A673 (cell line): ENCODE results near the gene NOCT. TPM values are rescaled to one million over a fixed set of nuclear protein-coding genes. Genes with fewer than 3 reads are reported as not detected.

Experiments
- BruUV-seq: library from RNA; stranded (reverse); fragments of 400-500 nt; replicated peaks from 2 replicates; lab custom pipeline; 2021; lab: Mats Ljungman, UMichigan
- CTCF ChIA-PET: fragments of 300-600 bp; sonication (Branson Sonifier 250); formaldehyde crosslinking; loops from one replicate; lab custom pipeline; 2022; ENCODE audit warnings: antibody characterized with exemption; lab: Charles Lee
- POLR2A ChIA-PET: fragments of 300-600 bp; sonication (Branson Sonifier 250); formaldehyde crosslinking; loops from one replicate; lab custom pipeline; 2022; ENCODE audit warnings: antibody characterized with exemption; ENCODE audit not compliant: low non-redundant PET; lab: Charles Lee
- DNase-seq: peaks from one replicate; pipeline ENCODE4 v3.0.0-alpha.2; 2015; ENCODE audit warnings: low spot score
- H3K27ac ChIP-seq: fragments of 200-600 bp; sonication (generic); 2 replicates; pipeline ENCODE4 v1.5.1; 2016; ENCODE audit warnings: mixed run types, low read depth, mild to moderate bottlenecking, mixed read lengths, antibody characterized with exemption, low read length; ENCODE audit not compliant: poor library complexity, severe bottlenecking
- H3K27me3 ChIP-seq: fragments of 200-600 bp; sonication (generic); replicated peaks from 2 replicates; pipeline ENCODE4 v1.6.1; 2017; ENCODE audit warnings: mixed run types, low read depth, mild to moderate bottlenecking, mixed read lengths, antibody characterized with exemption, low read length; ENCODE audit not compliant: insufficient read depth, poor library complexity
- H3K36me3 ChIP-seq: fragments of 200-600 bp; sonication (generic); 2 replicates; pipeline ENCODE4 v1.6.1; 2016; ENCODE audit warnings: mixed run types, mild to moderate bottlenecking, mixed read lengths, antibody characterized with exemption, low read length; ENCODE audit not compliant: insufficient read depth, poor library complexity, severe bottlenecking
- H3K4me1 ChIP-seq: fragments of 200-600 bp; sonication (generic); 2 replicates; pipeline ENCODE4 v1.6.1; 2017; ENCODE audit warnings: mixed run types, mild to moderate bottlenecking, mixed read lengths, antibody characterized with exemption, low read length; ENCODE audit not compliant: insufficient read depth, poor library complexity, severe bottlenecking
- H3K4me3 ChIP-seq: fragments of 200-600 bp; sonication (generic); 2 replicates; pipeline ENCODE4 v1.5.1; 2016; ENCODE audit warnings: low read depth, mixed run types, mild to moderate bottlenecking, mixed read lengths, low read length; ENCODE audit not compliant: poor library complexity, severe bottlenecking
- H3K9me3 ChIP-seq: fragments of 200-600 bp; sonication (generic); 2 replicates; pipeline ENCODE4 v1.6.1; 2016; ENCODE audit warnings: mixed run types, low read depth, mild to moderate bottlenecking, mixed read lengths, antibody characterized with exemption, low read length; ENCODE audit not compliant: poor library complexity, severe bottlenecking
- CTCF ChIP-seq: fragments of 300-800, 200-600 bp; sonication (generic); conservative IDR thresholded peaks from 2 replicates; pipeline ENCODE4 v1.5.1; 2017; ENCODE audit warnings: low read depth, mild to moderate bottlenecking, antibody characterized with exemption, low read length, moderate library complexity, mixed read lengths
- EZH2 ChIP-seq: fragments of 200-600 bp; sonication (generic); IDR thresholded peaks from 2 replicates; pipeline ENCODE4 v1.6.1; 2017; ENCODE audit warnings: borderline replicate concordance, low read depth, mild to moderate bottlenecking, mixed read lengths, antibody characterized with exemption, low read length; ENCODE audit not compliant: poor library complexity, severe bottlenecking
- intact Hi-C: fragments of 100-400 bp; cut with micrococcal nuclease; formaldehyde crosslinking; loops from one replicate; pipeline ENCODE4 v1.10.0; 2022; ENCODE audit not compliant: unreplicated experiment
- total RNA-seq: library from RNA; stranded (reverse); gene quantifications from 2 replicates; pipeline ENCODE4 v1.2.3, GENCODE V29; 2021

The NOCT gene
- total RNA-seq, 1 experiment from 2014 or later: 27.6 TPM

- H3K9me3 ChIP-seq: no peaks in the 10 kb centered on the region
- CTCF ChIA-PET: no interaction called here
- TF ChIP-seq CTCF (no peak), EZH2 (no peak)
- POLR2A ChIA-PET: no interaction called here
- BruUV-seq: no TSS peak
- intact Hi-C loops: no loop called here
- H3K27me3 ChIP-seq: no peaks in the 10 kb centered on the region
- H3K36me3 ChIP-seq: no peaks in the 10 kb centered on the region
- DNase-seq: no peak
- no peaks in the 10 kb centered on the region for H3K4me1 ChIP-seq
- H3K4me3 ChIP-seq: no peak overlapping the region
- H3K27ac ChIP-seq: no peak overlapping the region
Observed at GRCh38 chr4:138981930-138982390, 33.6 kb upstream of the NOCT start.

GRCh38 chr4:138982754-138983153, 32.8 kb upstream of the NOCT start:
- POLR2A ChIA-PET: no interaction called here
- TF ChIP-seq CTCF (no peak), EZH2 (no peak)
- Histone ChIP-seq H3K4me1 (no peaks in the 10 kb centered on the region), H3K27ac (no peak overlapping the region), H3K36me3 (no peaks in the 10 kb centered on the region), H3K27me3 (no peaks in the 10 kb centered on the region), H3K9me3 (no peaks in the 10 kb centered on the region), H3K4me3 (no peak overlapping the region)
- BruUV-seq: no TSS peak
- intact Hi-C loops: no loop called here
- CTCF ChIA-PET: no interaction called here
- no peak for DNase-seq

DNA sequence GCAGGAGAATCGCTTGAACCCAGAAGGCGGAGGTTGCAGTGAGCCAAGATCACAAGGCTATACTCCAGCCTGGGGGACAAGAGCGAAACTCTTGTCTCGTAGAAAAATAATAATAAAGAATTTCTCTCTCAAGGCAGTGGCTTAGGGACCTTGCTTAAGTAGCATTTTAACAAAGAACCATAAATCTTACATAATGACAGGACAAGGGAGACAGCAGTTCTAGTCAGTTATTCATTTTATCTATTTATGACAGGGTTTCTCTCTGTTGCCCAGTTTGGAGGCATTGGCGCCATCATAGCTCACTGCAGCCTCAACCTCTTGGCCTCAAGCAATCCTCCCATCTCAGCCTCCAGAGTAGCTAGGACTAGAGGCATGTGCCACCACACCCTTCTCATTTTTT, 31.9 kb upstream of the NOCT start:
- intact Hi-C loops: no loop called here
- TF ChIP-seq CTCF: no peak
- TF ChIP-seq EZH2: no peak
- H3K36me3 ChIP-seq: no peaks in the 10 kb centered on the region
- no TSS peak for BruUV-seq
- H3K4me3 ChIP-seq: no peak overlapping the region
- POLR2A ChIA-PET: no interaction called here
- DNase-seq: no peak
- CTCF ChIA-PET: no interaction called here
- no peaks in the 10 kb centered on the region for H3K9me3 ChIP-seq
- no peaks in the 10 kb centered on the region for H3K27me3 ChIP-seq
- H3K4me1 ChIP-seq: no peaks in the 10 kb centered on the region
- H3K27ac ChIP-seq: no peak overlapping the region
